ENCODE data around the gene TMEM132D.

Gene TMEM132D

DNA sequence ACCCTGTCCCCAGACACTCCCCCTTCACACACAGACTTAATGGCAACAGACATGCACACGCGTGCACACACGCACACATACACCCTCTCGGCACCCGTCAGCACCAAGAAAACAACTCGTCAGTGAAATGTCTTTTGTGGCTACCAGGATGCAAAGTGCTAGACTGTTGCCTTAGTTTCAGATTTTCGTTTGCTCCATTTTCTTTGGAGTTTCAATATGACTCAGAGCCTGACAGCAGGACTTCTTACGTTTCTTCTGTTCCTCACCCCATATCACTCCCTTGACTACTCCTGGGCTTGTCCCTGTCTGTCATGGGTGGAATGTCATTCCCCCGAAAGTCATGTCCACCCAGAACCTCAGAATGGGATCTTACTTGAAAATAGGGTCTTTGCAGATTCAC, 867.7 kb downstream of the TMEM132D start:
- TF ChIP-seq, protein P1, sequence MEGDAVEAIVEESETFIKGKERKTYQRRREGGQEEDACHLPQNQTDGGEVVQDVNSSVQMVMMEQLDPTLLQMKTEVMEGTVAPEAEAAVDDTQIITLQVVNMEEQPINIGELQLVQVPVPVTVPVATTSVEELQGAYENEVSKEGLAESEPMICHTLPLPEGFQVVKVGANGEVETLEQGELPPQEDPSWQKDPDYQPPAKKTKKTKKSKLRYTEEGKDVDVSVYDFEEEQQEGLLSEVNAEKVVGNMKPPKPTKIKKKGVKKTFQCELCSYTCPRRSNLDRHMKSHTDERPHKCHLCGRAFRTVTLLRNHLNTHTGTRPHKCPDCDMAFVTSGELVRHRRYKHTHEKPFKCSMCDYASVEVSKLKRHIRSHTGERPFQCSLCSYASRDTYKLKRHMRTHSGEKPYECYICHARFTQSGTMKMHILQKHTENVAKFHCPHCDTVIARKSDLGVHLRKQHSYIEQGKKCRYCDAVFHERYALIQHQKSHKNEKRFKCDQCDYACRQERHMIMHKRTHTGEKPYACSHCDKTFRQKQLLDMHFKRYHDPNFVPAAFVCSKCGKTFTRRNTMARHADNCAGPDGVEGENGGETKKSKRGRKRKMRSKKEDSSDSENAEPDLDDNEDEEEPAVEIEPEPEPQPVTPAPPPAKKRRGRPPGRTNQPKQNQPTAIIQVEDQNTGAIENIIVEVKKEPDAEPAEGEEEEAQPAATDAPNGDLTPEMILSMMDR (IDR thresholded peaks at IDR 0.05; ENCODE audit: low read depth, low read length): no peak
- DNase-seq (ENCODE audit: low read depth in 2 of 2): no peak
- H3K4me3 ChIP-seq (replicated peaks in 1 of 2; ENCODE audit: low read depth in 2 of 2, low read length in 2 of 2): no peak overlapping the region

DNA sequence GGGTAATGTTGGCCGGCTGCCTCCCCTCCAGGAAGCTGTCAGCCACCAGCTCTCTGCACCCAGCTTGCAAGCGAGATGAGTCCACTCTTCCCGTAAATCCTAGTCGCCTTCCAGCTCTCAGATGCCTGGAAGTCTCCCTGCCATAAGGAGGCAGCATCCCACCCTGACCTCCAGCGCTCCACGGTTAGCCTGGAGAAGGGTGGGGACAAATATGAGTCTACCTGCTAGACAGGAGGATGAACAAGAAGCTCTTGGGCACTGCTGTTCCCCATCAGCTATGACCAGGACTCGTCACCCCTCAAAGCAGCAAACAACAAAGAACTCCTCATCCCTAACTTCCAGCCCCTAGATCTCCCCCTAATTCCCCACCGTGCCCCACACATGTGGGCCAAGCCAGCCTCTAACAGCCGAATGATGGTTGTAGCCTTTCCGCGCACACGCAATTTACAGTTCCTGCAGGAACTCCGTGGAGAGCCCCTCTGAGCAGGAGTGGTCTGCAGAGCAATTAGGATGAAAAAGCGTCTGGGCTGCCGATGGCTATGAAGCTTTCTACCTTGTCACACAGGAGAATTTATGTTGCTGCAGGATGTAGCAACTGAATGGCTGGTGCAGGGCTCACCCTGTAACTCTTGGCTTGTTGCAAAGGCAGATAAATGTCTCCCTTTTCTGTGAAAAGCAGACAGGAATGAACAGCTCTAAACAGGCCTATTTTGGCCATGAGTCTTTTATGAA, 869.1 kb downstream of the TMEM132D start:
- no peak overlapping the region for H3K4me3 ChIP-seq (replicated peaks in 1 of 2; ENCODE audit: low read depth in 2 of 2, low read length in 2 of 2)
- TF ChIP-seq, protein P1 (IDR thresholded peaks at IDR 0.05; ENCODE audit: low read depth, low read length): no peak

DNA sequence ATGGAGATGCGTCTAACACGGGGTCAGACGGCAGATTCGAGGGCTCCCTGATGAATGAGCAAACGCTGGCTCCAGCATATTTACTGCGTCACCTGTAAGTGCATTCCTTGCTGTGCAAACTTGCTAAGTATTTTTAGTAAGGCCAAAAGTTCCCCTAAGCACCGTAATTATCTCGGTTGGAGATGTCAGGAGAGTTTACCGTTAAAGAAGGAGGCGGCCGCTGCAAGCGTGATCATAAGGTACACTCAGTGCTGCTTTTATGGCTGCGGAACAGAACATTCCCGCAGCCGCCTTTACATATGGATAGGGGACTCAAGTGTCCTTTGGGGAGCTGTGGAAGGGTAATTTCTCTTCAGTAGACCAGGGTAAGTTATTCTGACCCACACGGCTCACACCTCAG, 875.0 kb downstream of the TMEM132D start:
- TF ChIP-seq, protein P1 (IDR thresholded peaks at IDR 0.05; ENCODE audit: low read depth, low read length): no peak
- H3K4me3 ChIP-seq (replicated peaks in 1 of 2; ENCODE audit: low read depth in 2 of 2, low read length in 2 of 2): no peak overlapping the region
- no peak for DNase-seq (ENCODE audit: low read depth in 2 of 2)

More for the DNA sequence above, 869.1 kb downstream of the TMEM132D start:
- DNase-seq (ENCODE audit: low read depth in 2 of 2): no peak

DNA sequence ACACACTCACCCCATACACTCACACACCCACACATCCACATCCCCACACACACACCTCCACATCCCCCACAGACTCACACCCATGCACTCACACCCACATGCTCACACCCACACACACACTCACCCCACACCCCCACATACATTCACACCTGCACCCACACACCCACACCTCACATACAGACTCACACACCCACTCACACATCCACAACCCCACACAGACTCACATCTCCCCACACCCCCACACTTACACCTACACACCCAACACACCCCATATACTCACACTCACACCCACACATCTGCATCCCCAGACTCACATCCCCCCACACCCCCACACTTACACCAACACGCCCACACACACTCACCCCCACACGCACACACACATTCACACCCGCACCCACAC, 878.8 kb downstream of the TMEM132D start:
- no peak for DNase-seq (ENCODE audit: low read depth in 2 of 2)
- no peak overlapping the region for H3K4me3 ChIP-seq (replicated peaks in 1 of 2; ENCODE audit: low read depth in 2 of 2, low read length in 2 of 2)
- TF ChIP-seq, protein P1 (IDR thresholded peaks at IDR 0.05; ENCODE audit: low read depth, low read length): no peak
